RPMI8226 (cell line): ENCODE data around the gene RGS10.

Experiments
- DNase-seq: peaks from one replicate; pipeline ENCODE4 v3.0.0-alpha.2; 2015

The RGS10 gene

GRCh38 chr10:119495545-119495944, 47.0 kb downstream of the RGS10 start:
- no peak for DNase-seq

- DNase-seq, result no peak
These were observed 47.5 kb downstream of the RGS10 start for GRCh38 chr10:119495021-119495505.

DNA sequence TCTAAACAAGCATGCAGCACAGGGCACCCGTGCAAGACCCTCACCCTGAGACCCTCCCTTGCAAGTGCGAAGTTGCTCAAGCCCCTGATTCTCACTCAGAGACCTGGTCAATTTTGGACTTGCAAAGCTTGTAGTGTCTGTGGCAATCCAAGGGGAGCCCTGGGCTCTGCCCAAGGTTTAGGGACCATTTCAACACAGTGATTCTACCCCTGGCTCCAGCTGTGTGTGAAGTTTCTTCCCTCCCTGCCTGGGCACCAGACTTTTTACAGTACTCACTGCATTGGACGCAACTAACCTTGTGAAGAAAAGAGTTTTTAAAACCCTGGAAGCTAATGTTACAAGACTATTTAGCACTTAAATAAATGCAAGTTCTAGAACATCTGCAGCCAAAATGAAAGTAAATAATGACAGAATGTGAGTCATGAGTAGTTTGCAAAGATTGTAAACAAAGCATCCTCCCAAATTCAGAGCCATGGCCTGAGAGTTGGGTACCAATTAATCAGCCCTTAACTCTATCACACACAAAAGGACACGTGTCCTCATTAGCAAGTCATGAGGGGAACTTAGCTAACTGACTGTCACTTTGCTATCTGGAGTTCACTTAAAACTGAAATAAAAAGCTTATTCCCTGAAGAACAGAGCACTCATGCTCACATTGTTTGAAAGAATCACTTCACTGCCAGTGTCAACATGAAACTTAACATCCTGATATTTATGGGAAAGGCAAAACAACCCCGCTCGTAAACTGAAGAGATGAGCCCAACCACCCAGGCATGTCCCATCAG, 48.1 kb downstream of the RGS10 start:
- no peak for DNase-seq

- no peak for DNase-seq
These were observed 49.4 kb downstream of the RGS10 start for GRCh38 chr10:119493155-119493554.

GRCh38 chr10:119491966-119492757, 50.4 kb downstream of the RGS10 start:
- no peak for DNase-seq

DNA sequence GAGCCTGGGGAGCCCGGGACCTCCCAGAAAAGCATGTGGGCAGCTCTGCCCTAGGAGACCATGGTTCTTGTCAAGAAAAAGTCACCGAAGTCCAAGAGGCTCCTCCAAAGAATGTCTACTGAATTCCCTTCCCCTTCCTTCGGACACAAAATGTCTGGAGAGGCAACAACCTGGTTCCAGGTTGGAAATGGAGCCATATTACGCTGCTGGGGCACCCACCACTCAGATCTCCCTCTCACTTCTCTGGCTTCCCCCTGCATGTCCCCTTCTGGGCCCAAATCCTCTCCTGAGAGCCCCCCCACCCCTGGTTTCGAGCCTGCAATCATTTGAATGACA, 52.6 kb downstream of the RGS10 start:
- DNase-seq, result no peak

- DNase-seq, result no peak
These were observed 53.8 kb downstream of the RGS10 start for GRCh38 chr10:119488675-119489074.

- no peak for DNase-seq
These were observed 58.7 kb downstream of the RGS10 start for GRCh38 chr10:119483839-119484238.

DNA sequence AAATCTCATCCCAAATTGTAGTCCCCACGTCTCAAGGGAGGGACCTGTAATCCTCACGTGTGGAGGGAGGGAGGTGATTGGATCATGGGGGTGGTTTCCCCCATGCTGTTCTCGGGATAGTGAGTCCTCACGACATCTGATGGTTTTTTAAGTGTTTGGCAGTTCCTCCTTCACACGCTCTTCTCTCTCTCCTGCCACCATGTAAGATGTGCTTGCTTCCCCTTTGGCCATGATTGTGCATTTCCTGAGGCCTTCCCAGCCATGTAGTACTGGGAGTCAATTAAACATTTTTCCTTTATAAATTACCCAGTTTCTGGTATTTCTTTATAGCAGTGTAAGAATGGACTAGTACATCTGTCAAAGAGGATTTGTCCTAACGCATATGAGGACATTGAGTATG, 59.5 kb downstream of the RGS10 start:
- no peak for DNase-seq

DNA sequence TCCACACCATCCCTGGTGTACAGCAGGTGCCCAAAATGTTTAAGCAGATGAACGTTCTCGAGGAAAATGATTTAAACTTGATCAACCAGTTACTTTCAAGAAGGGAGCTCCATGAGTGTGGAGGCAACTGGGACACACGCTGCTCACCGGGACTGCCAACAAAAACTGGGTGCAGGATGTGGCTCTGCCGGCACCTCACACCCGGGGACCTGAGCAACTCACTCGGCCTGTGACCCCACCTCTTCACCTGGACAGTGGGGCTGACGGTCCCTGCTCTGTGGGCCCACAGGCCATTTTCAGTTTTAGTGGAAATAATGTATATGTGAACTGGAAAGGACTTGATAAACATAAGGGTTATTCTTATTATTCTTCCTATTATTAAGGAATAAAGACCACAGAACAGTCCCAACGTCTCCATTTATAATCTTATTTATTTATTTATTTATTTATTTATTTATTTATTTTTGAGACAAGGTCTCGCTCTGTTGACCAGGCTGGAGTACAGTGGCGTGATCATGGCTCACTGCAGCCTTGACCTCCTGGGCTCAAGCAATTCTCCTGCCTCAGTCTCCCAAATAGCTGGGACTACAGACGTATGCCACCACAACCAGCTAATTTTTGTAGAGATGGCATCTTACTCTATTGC, 60.6 kb downstream of the RGS10 start:
- no peak for DNase-seq

GRCh38 chr10:119480667-119481066, 61.9 kb downstream of the RGS10 start:
- no peak for DNase-seq

DNA sequence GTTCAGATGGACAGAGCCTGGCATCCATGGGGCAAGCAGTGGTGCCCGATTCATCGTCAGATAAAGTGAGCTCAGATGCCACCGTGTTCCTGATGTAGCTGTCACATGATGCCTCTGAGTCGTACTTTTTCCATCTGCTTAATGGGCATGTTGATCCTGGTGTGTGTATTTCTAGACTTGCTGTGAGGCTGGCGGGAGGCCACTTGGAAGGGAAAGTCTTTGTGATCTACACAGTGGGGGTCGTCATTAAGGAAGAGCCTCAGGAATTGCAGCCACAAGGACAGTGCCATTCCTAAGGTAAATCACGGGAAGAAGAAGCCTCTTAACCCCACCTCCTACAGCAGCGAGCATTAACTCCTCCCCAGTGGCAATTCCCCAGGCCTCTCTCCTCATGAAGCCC, 63.0 kb downstream of the RGS10 start:
- DNase-seq, result no peak

GRCh38 chr10:119478811-119479341, 63.6 kb downstream of the RGS10 start:
- no peak for DNase-seq

DNA sequence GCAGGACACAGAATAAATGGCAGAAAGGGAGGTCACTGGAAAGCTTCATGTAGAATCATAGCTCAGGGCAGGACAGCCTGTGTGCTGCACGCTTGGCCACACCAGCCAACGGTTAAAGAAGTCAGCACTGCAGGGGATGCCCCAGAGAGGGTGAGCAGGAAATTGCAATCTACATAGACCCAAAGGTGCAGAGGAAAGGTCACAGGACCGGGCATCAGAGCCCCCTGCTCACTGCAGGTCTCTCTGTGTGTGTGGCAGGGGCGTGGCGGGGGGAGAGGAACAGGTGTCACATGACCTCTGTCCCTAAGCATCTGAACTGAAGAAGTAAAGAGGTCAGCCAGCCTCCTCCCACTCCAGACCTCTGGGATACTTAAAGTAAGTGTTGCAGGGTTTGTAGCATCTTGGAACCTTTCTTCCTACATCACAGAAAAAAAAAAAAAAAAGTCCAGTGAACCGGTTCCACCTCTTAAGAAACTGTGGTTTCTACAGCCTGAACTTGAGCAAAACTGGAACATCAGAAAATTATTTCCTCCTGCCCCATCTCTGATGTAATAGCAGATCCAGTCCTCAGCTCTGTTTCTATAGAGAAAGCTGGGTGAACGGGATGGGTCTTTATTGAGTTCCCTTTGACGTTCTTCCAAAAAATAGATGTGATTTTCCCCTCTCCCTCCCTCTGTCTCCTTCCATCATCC, 64.3 kb downstream of the RGS10 start:
- no peak for DNase-seq

DNA sequence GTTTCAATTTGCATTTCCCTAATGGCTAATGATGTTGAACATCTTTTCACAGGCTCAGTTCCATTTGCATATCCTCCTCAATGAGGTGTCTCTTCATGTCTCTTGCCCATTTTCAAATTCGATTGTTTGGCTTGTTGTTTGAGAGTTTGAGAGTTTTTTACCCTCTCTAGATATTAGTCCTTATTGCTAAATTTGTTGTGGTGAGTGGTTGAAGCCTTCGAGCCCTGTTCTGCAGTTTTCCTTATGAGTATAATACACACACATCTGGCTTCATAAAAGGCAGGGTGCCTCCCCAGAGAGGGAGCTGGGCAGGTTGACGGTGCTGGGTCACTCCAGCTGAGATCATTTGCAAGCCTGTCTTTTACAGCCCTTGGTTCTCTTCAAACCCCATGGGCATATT, 65.1 kb downstream of the RGS10 start:
- no peak for DNase-seq

DNA sequence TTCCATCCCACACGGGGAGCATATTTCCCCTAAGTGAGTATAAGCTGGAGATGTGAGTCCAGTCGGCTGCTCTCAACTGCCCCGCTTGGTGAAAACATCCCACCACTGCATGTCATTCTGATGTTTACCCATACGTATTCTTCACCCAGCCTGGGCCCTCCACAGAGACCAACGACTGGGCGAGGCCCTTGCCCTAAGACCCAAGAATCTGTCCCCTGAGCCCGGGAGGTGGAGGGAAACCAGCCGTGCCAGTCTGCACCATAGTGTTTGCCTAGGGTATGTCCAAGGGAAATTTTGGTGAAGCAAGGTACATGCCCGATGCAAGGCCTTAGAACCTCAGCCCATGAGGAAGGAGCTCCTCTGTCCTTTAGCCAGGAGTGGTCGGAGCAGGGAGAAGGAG, 67.9 kb downstream of the RGS10 start:
- DNase-seq, result no peak

DNA sequence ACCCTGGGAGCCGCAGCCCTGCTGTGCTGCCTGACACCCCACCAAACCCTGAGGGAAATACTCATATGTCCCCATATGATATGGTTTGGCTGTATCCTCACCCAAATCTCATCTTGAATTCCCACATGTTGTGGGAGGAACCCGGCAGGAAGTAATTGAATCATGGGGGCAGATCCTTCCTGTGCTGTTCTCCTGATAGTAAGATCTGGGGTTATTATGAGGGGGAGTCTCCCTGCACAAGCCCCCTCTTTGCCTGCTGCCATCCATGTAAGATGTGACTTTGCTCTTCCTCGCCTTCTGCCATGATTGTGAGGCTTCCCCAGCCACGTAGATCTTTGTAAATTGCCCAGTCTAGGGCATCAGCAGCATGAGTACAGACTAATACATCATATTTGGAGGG, 68.7 kb downstream of the RGS10 start:
- no peak for DNase-seq

GRCh38 chr10:119470920-119471702, 71.4 kb downstream of the RGS10 start:
- DNase-seq, result no peak

DNA sequence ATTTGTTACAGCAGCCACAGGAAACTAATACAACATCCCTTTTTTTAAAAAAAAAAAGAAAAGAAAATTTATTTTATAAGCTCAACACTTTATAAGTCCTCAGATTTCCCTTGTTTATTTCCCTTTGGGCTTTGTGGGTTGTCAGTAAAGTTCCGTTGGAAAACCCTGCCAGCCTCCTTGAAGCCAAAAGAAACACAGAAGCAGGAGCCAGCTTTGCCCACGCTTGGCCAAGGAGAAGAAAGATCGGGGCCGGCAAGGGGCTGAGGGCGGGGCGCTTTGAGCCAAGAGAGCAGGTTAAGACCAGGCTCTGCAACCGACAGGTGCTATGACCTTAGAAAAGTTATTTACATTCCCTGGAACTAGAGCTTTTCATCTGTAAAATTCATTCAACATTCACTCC, 72.7 kb downstream of the RGS10 start:
- DNase-seq, result no peak

DNA sequence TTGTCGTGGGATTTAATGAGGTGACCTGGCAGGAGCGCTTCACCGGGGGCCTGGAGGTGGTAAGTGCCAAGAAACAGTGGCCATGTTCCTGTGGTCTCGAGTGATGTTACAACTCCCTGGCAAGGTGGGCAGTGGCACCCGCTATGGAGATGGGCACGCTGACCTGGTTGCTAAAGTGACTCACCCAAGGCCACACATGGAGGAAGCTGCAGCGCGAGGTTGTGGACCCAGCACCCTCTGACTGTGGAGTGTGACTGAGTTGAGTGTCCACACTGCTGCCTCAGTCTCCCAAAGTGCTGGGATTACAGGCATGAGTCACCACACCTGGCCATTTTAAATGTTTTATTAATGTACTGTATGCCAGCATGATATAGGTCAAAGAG, 73.2 kb downstream of the RGS10 start:
- DNase-seq, result no peak

- no peak for DNase-seq
These were observed 73.8 kb downstream of the RGS10 start for GRCh38 chr10:119468542-119469324.
